ENCODE data around the gene C12orf76.

C12orf76 gene

GRCh38 chr12:109994401-109995175 is 53.7 kb downstream of the C12orf76 start:
- DNase-seq: no peak

GRCh38 chr12:109993091-109993490 is 55.2 kb downstream of the C12orf76 start:
- DNase-seq: no peak

GRCh38 chr12:109991586-109991985 is 56.7 kb downstream of the C12orf76 start:
- DNase-seq: no peak

Measured in NCI-H524 treated with DMSO at 0.1 percent for 48 hours (cell line).